Measurements from ENCODE around the gene PAX5.

Gene PAX5

GRCh38 chr9:36980148-36980974, 53.7 kb downstream of the PAX5 start:
- no peaks in the 10 kb centered on the region for H3K27me3 ChIP-seq (replicated peaks; ENCODE audit: insufficient read depth, low read length)
- H3K4me3 ChIP-seq (ENCODE audit: low read length), result no peak overlapping the region
- H3K9ac ChIP-seq (ENCODE audit: low read length), result no peak overlapping the region
- no peaks in the 10 kb centered on the region for H3K79me2 ChIP-seq (ENCODE audit: low read length)
- H3K27ac ChIP-seq (ENCODE audit: low read length), result no peak overlapping the region
- H4K20me1 ChIP-seq (ENCODE audit: insufficient read depth, low read length), result no peaks in the 10 kb centered on the region
- no peaks in the 10 kb centered on the region for H3F3A ChIP-seq (ENCODE audit: insufficient read depth, low read length)
- H3K4me2 ChIP-seq (ENCODE audit: low read depth, low read length), result no peak overlapping the region
- no peak overlapping the region for H2AFZ ChIP-seq (ENCODE audit: low read length)
- no peaks in the 10 kb centered on the region for H3K9me2 ChIP-seq (replicated peaks; ENCODE audit: insufficient read depth, low read length)
- H3K4me1 ChIP-seq (ENCODE audit: low read length), result no peaks in the 10 kb centered on the region
- H3K36me3 ChIP-seq (replicated peaks; ENCODE audit: insufficient read depth, low read length), result no peaks in the 10 kb centered on the region
- H3K9me3 ChIP-seq (replicated peaks; ENCODE audit: insufficient read depth, low read length), result no peaks in the 10 kb centered on the region
- TF ChIP-seq CTCF (IDR thresholded peaks at IDR 0.05; ENCODE audit: low read length) (0 out of 2 replicates have a peak, but pooled peaks have one; percentile 4), EZH2phosphoT487 (IDR thresholded peaks at IDR 0.05; ENCODE audit: low read length) (no peak), EZH2 (optimal IDR thresholded peaks at IDR 0.05; ENCODE audit: low read depth, low read length) (no peak)
- no peak for DNase-seq

- Histone ChIP-seq H3K9ac (ENCODE audit: low read length) (no peak overlapping the region), H3K27ac (ENCODE audit: low read length) (no peak overlapping the region), H3K27me3 (replicated peaks; ENCODE audit: insufficient read depth, low read length) (no peaks in the 10 kb centered on the region), H3K9me3 (replicated peaks; ENCODE audit: insufficient read depth, low read length) (no peaks in the 10 kb centered on the region), H2AFZ (ENCODE audit: low read length) (no peak overlapping the region), H3K79me2 (ENCODE audit: low read length) (no peaks in the 10 kb centered on the region), H4K20me1 (ENCODE audit: insufficient read depth, low read length) (no peaks in the 10 kb centered on the region), H3K9me2 (replicated peaks; ENCODE audit: insufficient read depth, low read length) (no peaks in the 10 kb centered on the region), H3F3A (ENCODE audit: insufficient read depth, low read length) (no peaks in the 10 kb centered on the region), H3K4me1 (ENCODE audit: low read length) (no peaks in the 10 kb centered on the region), H3K4me3 (ENCODE audit: low read length) (no peak overlapping the region), H3K36me3 (replicated peaks; ENCODE audit: insufficient read depth, low read length) (no peaks in the 10 kb centered on the region), H3K4me2 (ENCODE audit: low read depth, low read length) (no peak overlapping the region)
- TF ChIP-seq EZH2phosphoT487 (IDR thresholded peaks at IDR 0.05; ENCODE audit: low read length) (no peak), CTCF (IDR thresholded peaks at IDR 0.05; ENCODE audit: low read length) (no peak), EZH2 (optimal IDR thresholded peaks at IDR 0.05; ENCODE audit: low read depth, low read length) (no peak)
- no peak for DNase-seq
These were observed 57.6 kb downstream of the PAX5 start for GRCh38 chr9:36976371-36977030.

GRCh38 chr9:36974731-36975130, 59.3 kb downstream of the PAX5 start:
- Histone ChIP-seq H4K20me1 (ENCODE audit: insufficient read depth, low read length) (no peaks in the 10 kb centered on the region), H3K36me3 (replicated peaks; ENCODE audit: insufficient read depth, low read length) (no peaks in the 10 kb centered on the region), H3K79me2 (ENCODE audit: low read length) (no peaks in the 10 kb centered on the region), H3F3A (ENCODE audit: insufficient read depth, low read length) (no peaks in the 10 kb centered on the region), H3K4me2 (ENCODE audit: low read depth, low read length) (no peak overlapping the region), H3K9me2 (replicated peaks; ENCODE audit: insufficient read depth, low read length) (no peaks in the 10 kb centered on the region), H3K9me3 (replicated peaks; ENCODE audit: insufficient read depth, low read length) (no peaks in the 10 kb centered on the region), H3K27ac (ENCODE audit: low read length) (no peak overlapping the region), H3K4me1 (ENCODE audit: low read length) (no peaks in the 10 kb centered on the region), H2AFZ (ENCODE audit: low read length) (no peak overlapping the region), H3K9ac (ENCODE audit: low read length) (no peak overlapping the region), H3K4me3 (ENCODE audit: low read length) (no peak overlapping the region), H3K27me3 (replicated peaks; ENCODE audit: insufficient read depth, low read length) (no peaks in the 10 kb centered on the region)
- no peak for DNase-seq
- TF ChIP-seq EZH2phosphoT487 (IDR thresholded peaks at IDR 0.05; ENCODE audit: low read length) (no peak), EZH2 (optimal IDR thresholded peaks at IDR 0.05; ENCODE audit: low read depth, low read length) (no peak), CTCF (IDR thresholded peaks at IDR 0.05; ENCODE audit: low read length) (peak; percentile 14; the same call in 1 of the 2 replicates)
